Smooth muscle cell of the pulmonary artery (primary cell): Measurements from ENCODE around the gene MICAL2. TPM values are rescaled to one million over a fixed set of nuclear protein-coding genes. Genes with fewer than 3 reads are reported as not detected.

Experiments used
- total RNA-seq: library from RNA; depleted of rRNA; stranded (reverse); fragments of >200 nt; gene quantifications from 2 replicates; pipeline ENCODE4 v1.2.3, GENCODE V29; 2014

Gene MICAL2
- 703 and 1,000 TPM in 2 replicates for total RNA-seq

GRCh38 chr11:12110201-12110713 lies at the start of gene MICAL2:
MICAL2 (plus strand) TSS chr11:12110590; CDS start chr11:12162156, 51,566 bp downstream.

Other genes with a start within 250 kb of the MICAL2 start
- gene DKK3, start 102.0 kb upstream of the MICAL2 start, total RNA-seq, result 561 and 670 TPM in 2 replicates